Neural progenitor cell (in vitro differentiated cells): ENCODE results near the gene NUBPL. TPM values are rescaled to one million over a fixed set of nuclear protein-coding genes. Genes with fewer than 3 reads are reported as not detected.

Experiments used
- DNase-seq: peaks from one replicate; pipeline ENCODE4 v3.0.0-alpha.2; 2016; ENCODE audit warnings: low spot score
- H2AFZ ChIP-seq: fragments of 200-600 bp; sonication (generic); replicated peaks from 2 replicates; pipeline ENCODE4 v1.6.1; 2016; ENCODE audit warnings: antibody characterized with exemption
- H3F3A ChIP-seq: fragments of 200-600 bp; sonication (generic); 2 replicates; pipeline ENCODE4 v1.6.1; 2016; ENCODE audit warnings: antibody characterized with exemption, low read depth
- H3K27ac ChIP-seq: fragments of 200-600 bp; sonication (generic); 2 replicates; pipeline ENCODE4 v1.5.1; 2016; ENCODE audit warnings: mild to moderate bottlenecking
- H3K27me3 ChIP-seq: fragments of 200-600 bp; sonication (generic); 2 replicates; pipeline ENCODE4 v1.6.1; 2016; ENCODE audit warnings: mild to moderate bottlenecking, moderate library complexity
- H3K36me3 ChIP-seq: fragments of 200-600 bp; sonication (generic); 2 replicates; pipeline ENCODE4 v1.5.1; 2016
- H3K4me1 ChIP-seq: fragments of 200-600 bp; sonication (generic); 2 replicates; pipeline ENCODE4 v1.6.1; 2016; ENCODE audit warnings: mixed run types
- H3K4me2 ChIP-seq: fragments of 200-600 bp; sonication (generic); 2 replicates; pipeline ENCODE4 v1.6.1; 2016
- H3K4me3 ChIP-seq: fragments of 200-600 bp; sonication (generic); 2 replicates; pipeline ENCODE4 v1.5.1; 2016
- H3K79me2 ChIP-seq: fragments of 200-600 bp; sonication (generic); 2 replicates; pipeline ENCODE4 v1.6.1; 2016; ENCODE audit warnings: low read depth
- H3K9ac ChIP-seq: fragments of 200-600 bp; sonication (generic); 2 replicates; pipeline ENCODE4 v1.6.1; 2016
- H3K9me3 ChIP-seq: fragments of 200-600 bp; sonication (generic); 2 replicates; pipeline ENCODE4 v1.5.1; 2016; ENCODE audit warnings: low read depth
- H4K20me1 ChIP-seq: fragments of 200-600 bp; sonication (generic); 2 replicates; pipeline ENCODE4 v1.6.1; 2016; ENCODE audit warnings: low read depth
- H3K27ac Mint-ChIP-seq: 3 replicates; pipeline ENCODE4 v1.8.0; 2021; ENCODE audit warnings: mixed read lengths
- H3K27me3 Mint-ChIP-seq: 2 replicates; pipeline ENCODE4 v1.8.0; 2022; ENCODE audit warnings: low read depth, mild to moderate bottlenecking, inconsistent platforms, moderate library complexity, mixed read lengths; ENCODE audit not compliant: insufficient read depth
- H3K36me3 Mint-ChIP-seq: 3 replicates; pipeline ENCODE4 v1.8.0; 2021; ENCODE audit warnings: mixed read lengths
- H3K4me1 Mint-ChIP-seq: 3 replicates; pipeline ENCODE4 v1.8.0; 2021; ENCODE audit warnings: mixed read lengths
- H3K4me3 Mint-ChIP-seq: 3 replicates; pipeline ENCODE4 v1.8.0; 2021; ENCODE audit warnings: mild to moderate bottlenecking, moderate library complexity, mixed read lengths
- H3K9me3 Mint-ChIP-seq: 3 replicates; pipeline ENCODE4 v1.8.0; 2020; ENCODE audit warnings: mixed read lengths
- CTCF ChIP-seq: fragments of 200-600 bp; sonication (generic); IDR thresholded peaks from 2 replicates; pipeline ENCODE4 v1.5.1; 2017; ENCODE audit warnings: antibody characterized with exemption, mild to moderate bottlenecking
- EZH2 ChIP-seq: fragments of 200-600 bp; sonication (generic); IDR thresholded peaks from 2 replicates; pipeline ENCODE4 v1.6.1; 2017; ENCODE audit warnings: antibody characterized with exemption, mild to moderate bottlenecking, moderate library complexity
- EZH2phosphoT487 ChIP-seq: fragments of 200-600 bp; sonication (generic); IDR thresholded peaks from 2 replicates; pipeline ENCODE4 v1.6.1; 2017; ENCODE audit warnings: antibody characterized with exemption
- total RNA-seq: library from RNA; depleted of rRNA; stranded (reverse); fragments of >200 nt; gene quantifications from 2 replicates; pipeline ENCODE4 v1.2.3, GENCODE V29; 2015; ENCODE audit warnings: low replicate concordance

The NUBPL gene
- total RNA-seq, 1 donor from 2014 or later: 29.3 TPM

GRCh38 chr14:31545328-31545727, 15.9 kb upstream of the NUBPL start:
- H3K4me2 ChIP-seq: no peak overlapping the region
- no peak overlapping the region for H3K9ac ChIP-seq
- no peaks in the 10 kb centered on the region for H3K27me3 ChIP-seq
- Mint-ChIP-seq H3K27me3 (no peaks in the 10 kb centered on the region), H3K9me3 (no peaks in the 10 kb centered on the region), H3K4me1 (peaks cover 2% of the 10 kb centered on the region), H3K36me3 (no peaks in the 10 kb centered on the region), H3K4me3 (no peak overlapping the region), H3K27ac (no peak overlapping the region)
- H3K9me3 ChIP-seq: no peaks in the 10 kb centered on the region
- no peaks in the 10 kb centered on the region for H4K20me1 ChIP-seq
- H3K27ac ChIP-seq: no peak overlapping the region
- DNase-seq: no peak
- no peaks in the 10 kb centered on the region for H3K4me1 ChIP-seq
- no peak overlapping the region for H3K4me3 ChIP-seq
- no peak for TF ChIP-seq CTCF
- no peak for TF ChIP-seq EZH2
- no peak for TF ChIP-seq EZH2phosphoT487
- no peaks in the 10 kb centered on the region for H3K36me3 ChIP-seq
- no peak overlapping the region for H2AFZ ChIP-seq
- H3F3A ChIP-seq: no peaks in the 10 kb centered on the region
- no peaks in the 10 kb centered on the region for H3K79me2 ChIP-seq

- Histone ChIP-seq H3K4me2 (no peak overlapping the region), H3K4me3 (no peak overlapping the region), H3K9ac (no peak overlapping the region), H3K27ac (no peak overlapping the region), H3K27me3 (peaks cover 29% of the 10 kb centered on the region), H3K36me3 (no peaks in the 10 kb centered on the region), H2AFZ (no peak overlapping the region), H3F3A (no peaks in the 10 kb centered on the region), H4K20me1 (no peaks in the 10 kb centered on the region), H3K9me3 (no peaks in the 10 kb centered on the region), H3K79me2 (no peaks in the 10 kb centered on the region), H3K4me1 (no peaks in the 10 kb centered on the region)
- H3K9me3 Mint-ChIP-seq: no peaks in the 10 kb centered on the region
- H3K27ac Mint-ChIP-seq: no peak overlapping the region
- TF ChIP-seq EZH2phosphoT487: no peak
- no peak for TF ChIP-seq EZH2
- TF ChIP-seq CTCF: no peak
- H3K4me1 Mint-ChIP-seq: no peaks in the 10 kb centered on the region
- H3K36me3 Mint-ChIP-seq: no peaks in the 10 kb centered on the region
- H3K4me3 Mint-ChIP-seq: no peak overlapping the region
- DNase-seq: no peak
- H3K27me3 Mint-ChIP-seq: no peaks in the 10 kb centered on the region
Observed at GRCh38 chr14:31549817-31550216, 11.4 kb upstream of the NUBPL start.

- H3K9me3 Mint-ChIP-seq: no peaks in the 10 kb centered on the region
- no peak for DNase-seq
- H3K36me3 ChIP-seq: no peaks in the 10 kb centered on the region
- no peak for TF ChIP-seq CTCF
- TF ChIP-seq EZH2phosphoT487: no peak
- no peak for TF ChIP-seq EZH2
- H2AFZ ChIP-seq: no peak overlapping the region
- no peaks in the 10 kb centered on the region for H3K4me1 Mint-ChIP-seq
- H3K27ac ChIP-seq: no peak overlapping the region
- no peak overlapping the region for H3K27ac Mint-ChIP-seq
- H3K79me2 ChIP-seq: no peaks in the 10 kb centered on the region
- H3K27me3 ChIP-seq: peaks cover 36% of the 10 kb centered on the region
- no peaks in the 10 kb centered on the region for H3K36me3 Mint-ChIP-seq
- H3K4me1 ChIP-seq: no peaks in the 10 kb centered on the region
- no peaks in the 10 kb centered on the region for H3K27me3 Mint-ChIP-seq
- H3K9me3 ChIP-seq: no peaks in the 10 kb centered on the region
- H4K20me1 ChIP-seq: no peaks in the 10 kb centered on the region
- H3F3A ChIP-seq: no peaks in the 10 kb centered on the region
- H3K4me3 Mint-ChIP-seq: no peak overlapping the region
- no peak overlapping the region for H3K9ac ChIP-seq
- H3K4me3 ChIP-seq: no peak overlapping the region
- no peak overlapping the region for H3K4me2 ChIP-seq
Observed at GRCh38 chr14:31550589-31550988, 10.6 kb upstream of the NUBPL start.

GRCh38 chr14:31556191-31556590, 5.0 kb upstream of the NUBPL start:
- H3K27me3 ChIP-seq: peaks cover 37% of the 10 kb centered on the region
- no peaks in the 10 kb centered on the region for H3F3A ChIP-seq
- H3K4me1 ChIP-seq: no peaks in the 10 kb centered on the region
- H3K79me2 ChIP-seq: no peaks in the 10 kb centered on the region
- H3K9me3 ChIP-seq: no peaks in the 10 kb centered on the region
- H3K9ac ChIP-seq: no peak overlapping the region
- H3K27ac ChIP-seq: no peak overlapping the region
- H3K36me3 Mint-ChIP-seq: no peaks in the 10 kb centered on the region
- H3K4me2 ChIP-seq: no peak overlapping the region
- no peaks in the 10 kb centered on the region for H4K20me1 ChIP-seq
- H3K27ac Mint-ChIP-seq: no peak overlapping the region
- no peak for DNase-seq
- H2AFZ ChIP-seq: no peak overlapping the region
- H3K4me1 Mint-ChIP-seq: peaks cover 2% of the 10 kb centered on the region
- no peaks in the 10 kb centered on the region for H3K9me3 Mint-ChIP-seq
- H3K36me3 ChIP-seq: no peaks in the 10 kb centered on the region
- no peak overlapping the region for H3K4me3 Mint-ChIP-seq
- no peak overlapping the region for H3K4me3 ChIP-seq
- TF ChIP-seq EZH2phosphoT487 (no peak), EZH2 (no peak), CTCF (no peak)
- peaks cover 1% of the 10 kb centered on the region for H3K27me3 Mint-ChIP-seq
